Measurements from ENCODE around the gene WHRN. TPM values are rescaled to one million over a fixed set of nuclear protein-coding genes. Genes with fewer than 3 reads are reported as not detected.

The WHRN gene
- total RNA-seq, 1 experiment from 2014 or later, result 1.4 TPM

DNA sequence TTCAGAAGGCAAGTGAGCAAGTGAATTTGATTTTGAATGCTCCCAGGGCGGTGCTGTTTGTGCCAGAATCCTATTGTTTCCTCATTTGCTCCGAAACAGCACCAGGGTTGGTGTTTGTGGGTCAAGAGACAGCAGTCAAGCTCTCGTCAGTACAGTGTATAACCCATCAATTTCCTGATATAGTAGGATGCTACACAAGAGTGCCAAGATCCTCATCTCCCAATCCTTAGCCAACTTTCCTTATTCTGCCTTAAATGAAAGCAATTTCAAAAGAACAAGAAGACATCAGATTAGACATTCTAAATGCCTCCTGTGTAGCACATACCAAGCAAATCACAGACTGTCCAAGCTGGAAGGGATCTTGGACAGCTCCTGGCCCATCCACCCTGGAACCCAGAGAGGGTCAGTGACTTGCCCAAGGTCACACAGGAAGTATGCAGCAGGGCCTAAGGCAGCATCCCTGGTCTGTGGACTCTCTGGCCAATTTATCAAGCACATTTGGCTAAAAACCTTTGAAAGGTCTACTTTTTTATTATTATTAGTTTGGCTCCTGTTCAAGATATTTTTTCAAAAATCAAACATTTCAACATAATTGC is 4.5 kb downstream of the WHRN start:
- H3K36me3 Mint-ChIP-seq (ENCODE audit: insufficient read depth, unreplicated experiment), result no peaks in the 10 kb centered on the region
- no peaks in the 10 kb centered on the region for H3K36me3 ChIP-seq (ENCODE audit: control insufficient read depth, insufficient read depth, low read length)
- H3K27ac Mint-ChIP-seq (ENCODE audit: unreplicated experiment), result no peak overlapping the region
- no peaks in the 10 kb centered on the region for H3K9me3 ChIP-seq
- BruUV-seq (replicated peaks), result no TSS peak
- peaks cover 4% of the 10 kb centered on the region; the same call in 1 of the 2 replicates for H3K4me1 ChIP-seq
- intact Hi-C loops (cut with micrococcal nuclease; ENCODE audit: unreplicated experiment), result no loop called here
- TF ChIP-seq, protein P1, sequence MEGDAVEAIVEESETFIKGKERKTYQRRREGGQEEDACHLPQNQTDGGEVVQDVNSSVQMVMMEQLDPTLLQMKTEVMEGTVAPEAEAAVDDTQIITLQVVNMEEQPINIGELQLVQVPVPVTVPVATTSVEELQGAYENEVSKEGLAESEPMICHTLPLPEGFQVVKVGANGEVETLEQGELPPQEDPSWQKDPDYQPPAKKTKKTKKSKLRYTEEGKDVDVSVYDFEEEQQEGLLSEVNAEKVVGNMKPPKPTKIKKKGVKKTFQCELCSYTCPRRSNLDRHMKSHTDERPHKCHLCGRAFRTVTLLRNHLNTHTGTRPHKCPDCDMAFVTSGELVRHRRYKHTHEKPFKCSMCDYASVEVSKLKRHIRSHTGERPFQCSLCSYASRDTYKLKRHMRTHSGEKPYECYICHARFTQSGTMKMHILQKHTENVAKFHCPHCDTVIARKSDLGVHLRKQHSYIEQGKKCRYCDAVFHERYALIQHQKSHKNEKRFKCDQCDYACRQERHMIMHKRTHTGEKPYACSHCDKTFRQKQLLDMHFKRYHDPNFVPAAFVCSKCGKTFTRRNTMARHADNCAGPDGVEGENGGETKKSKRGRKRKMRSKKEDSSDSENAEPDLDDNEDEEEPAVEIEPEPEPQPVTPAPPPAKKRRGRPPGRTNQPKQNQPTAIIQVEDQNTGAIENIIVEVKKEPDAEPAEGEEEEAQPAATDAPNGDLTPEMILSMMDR (IDR thresholded peaks at IDR 0.05; ENCODE audit: insufficient read depth in 1 of 2, low read depth in 1 of 2, low read length in 1 of 2, severe bottlenecking in 1 of 2, unreplicated experiment in 1 of 2), result no peak
- H3K27me3 ChIP-seq (replicated peaks; ENCODE audit: control insufficient read depth, insufficient read depth, low read length), result no peaks in the 10 kb centered on the region
- H3K4me3 Mint-ChIP-seq (ENCODE audit: unreplicated experiment), result no peak overlapping the region
- H3K4me1 Mint-ChIP-seq (ENCODE audit: low read depth, unreplicated experiment), result peaks cover 12% of the 10 kb centered on the region
- CTCF ChIA-PET, result no interaction called here
- POLR2A ChIA-PET, result no interaction called here
- H3K27me3 Mint-ChIP-seq (ENCODE audit: insufficient read depth, unreplicated experiment), result peaks cover 3% of the 10 kb centered on the region
- no peak overlapping the region for H3K4me3 ChIP-seq (ENCODE audit: low read depth, low read length)
- no peaks in the 10 kb centered on the region for H3K9me3 Mint-ChIP-seq (ENCODE audit: unreplicated experiment)
- no peak for DNase-seq

DNA sequence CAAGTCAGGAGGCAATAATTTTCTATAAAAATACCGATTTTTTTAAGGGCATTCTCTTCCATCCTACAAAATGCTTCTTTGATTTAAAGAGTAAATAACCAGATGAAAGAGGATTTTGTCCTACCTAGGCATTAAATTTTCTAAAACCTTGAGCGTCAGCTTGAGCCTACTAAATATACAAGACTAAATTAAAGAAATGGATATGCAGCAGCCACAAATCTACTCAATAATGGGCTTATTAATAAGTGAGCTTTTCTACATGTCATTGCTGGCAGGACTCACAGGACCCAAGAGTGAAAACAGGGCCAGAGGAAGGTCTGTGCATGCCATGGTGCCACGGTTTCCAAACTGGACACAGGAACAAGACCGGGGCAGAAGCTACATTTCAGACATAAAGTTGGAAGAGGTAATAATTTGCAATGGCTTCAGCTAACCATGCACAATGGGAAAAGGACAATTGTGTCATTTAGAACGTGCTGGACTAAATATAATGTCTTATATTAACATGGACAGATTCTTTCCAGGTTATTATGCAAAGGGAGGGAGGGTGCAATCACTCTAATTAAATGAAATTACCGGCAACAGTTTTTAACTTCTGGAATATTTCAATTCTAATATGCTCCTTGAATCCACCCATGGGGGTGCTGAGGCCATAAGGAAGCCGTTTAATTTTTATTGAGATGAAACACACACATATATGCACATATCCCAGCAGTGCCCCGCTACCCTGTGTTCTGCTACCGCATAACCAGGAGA is 5.2 kb downstream of the WHRN start:
- BruUV-seq (replicated peaks), result no TSS peak
- TF ChIP-seq, protein P1 (IDR thresholded peaks at IDR 0.05; ENCODE audit: insufficient read depth in 1 of 2, low read depth in 1 of 2, low read length in 1 of 2, severe bottlenecking in 1 of 2, unreplicated experiment in 1 of 2), result no peak
- H3K4me3 Mint-ChIP-seq (ENCODE audit: unreplicated experiment), result no peak overlapping the region
- Histone ChIP-seq H3K9me3 (no peaks in the 10 kb centered on the region), H3K4me3 (ENCODE audit: low read depth, low read length) (no peak overlapping the region), H3K4me1 (peaks cover 4% of the 10 kb centered on the region; the same call in 1 of the 2 replicates), H3K36me3 (ENCODE audit: control insufficient read depth, insufficient read depth, low read length) (no peaks in the 10 kb centered on the region), H3K27me3 (replicated peaks; ENCODE audit: control insufficient read depth, insufficient read depth, low read length) (no peaks in the 10 kb centered on the region)
- intact Hi-C loops (cut with micrococcal nuclease; ENCODE audit: unreplicated experiment), result no loop called here
- no peaks in the 10 kb centered on the region for H3K36me3 Mint-ChIP-seq (ENCODE audit: insufficient read depth, unreplicated experiment)
- no peak overlapping the region for H3K27ac Mint-ChIP-seq (ENCODE audit: unreplicated experiment)
- H3K9me3 Mint-ChIP-seq (ENCODE audit: unreplicated experiment), result no peaks in the 10 kb centered on the region
- DNase-seq, result no peak
- peaks cover 12% of the 10 kb centered on the region for H3K4me1 Mint-ChIP-seq (ENCODE audit: low read depth, unreplicated experiment)
- ChIA-PET POLR2A (no interaction called here), CTCF (no interaction called here)
- peaks cover 8% of the 10 kb centered on the region for H3K27me3 Mint-ChIP-seq (ENCODE audit: insufficient read depth, unreplicated experiment)

DNA sequence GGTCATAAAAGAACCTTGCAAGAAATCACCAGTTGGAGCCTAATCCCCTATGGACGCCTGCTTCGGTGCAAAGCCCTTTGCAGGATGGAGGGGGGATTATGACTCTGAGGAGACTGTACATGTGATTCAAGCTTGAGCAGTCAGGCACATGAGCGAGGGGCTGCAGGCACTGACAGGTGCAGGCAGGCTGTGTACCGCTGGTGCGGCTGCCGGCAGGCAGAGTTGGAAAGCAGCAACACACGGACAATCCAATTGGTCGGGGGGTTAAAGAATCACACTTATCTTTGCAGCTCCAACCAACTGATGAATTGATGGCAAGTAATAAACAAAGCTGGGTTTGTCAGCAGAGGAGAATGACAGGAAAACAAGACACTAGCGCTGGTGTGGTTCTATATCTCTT is 5.7 kb downstream of the WHRN start:
- no peaks in the 10 kb centered on the region for H3K36me3 Mint-ChIP-seq (ENCODE audit: insufficient read depth, unreplicated experiment)
- POLR2A ChIA-PET, result no interaction called here
- H3K27ac Mint-ChIP-seq (ENCODE audit: unreplicated experiment), result no peak overlapping the region
- H3K4me3 Mint-ChIP-seq (ENCODE audit: unreplicated experiment), result no peak overlapping the region
- Histone ChIP-seq H3K9me3 (no peaks in the 10 kb centered on the region), H3K4me3 (ENCODE audit: low read depth, low read length) (no peak overlapping the region), H3K36me3 (ENCODE audit: control insufficient read depth, insufficient read depth, low read length) (no peaks in the 10 kb centered on the region), H3K27me3 (replicated peaks; ENCODE audit: control insufficient read depth, insufficient read depth, low read length) (no peaks in the 10 kb centered on the region), H3K4me1 (peaks cover 4% of the 10 kb centered on the region; the same call in 1 of the 2 replicates)
- CTCF ChIA-PET, result no interaction called here
- TF ChIP-seq, protein P1 (IDR thresholded peaks at IDR 0.05; ENCODE audit: insufficient read depth in 1 of 2, low read depth in 1 of 2, low read length in 1 of 2, severe bottlenecking in 1 of 2, unreplicated experiment in 1 of 2), result no peak
- no peak for DNase-seq
- BruUV-seq (replicated peaks), result no TSS peak
- peaks cover 14% of the 10 kb centered on the region for H3K27me3 Mint-ChIP-seq (ENCODE audit: insufficient read depth, unreplicated experiment)
- peaks cover 12% of the 10 kb centered on the region for H3K4me1 Mint-ChIP-seq (ENCODE audit: low read depth, unreplicated experiment)
- H3K9me3 Mint-ChIP-seq (ENCODE audit: unreplicated experiment), result no peaks in the 10 kb centered on the region
- intact Hi-C loops (cut with micrococcal nuclease; ENCODE audit: unreplicated experiment), result no loop called here
